HepG2 (cell line): ENCODE data around the gene CARS2. TPM values are rescaled to one million over a fixed set of nuclear protein-coding genes. Genes with fewer than 3 reads are reported as not detected.

Source experiments
- ATAC-seq: fragments of 200-7000 bp; cut with Tn5 transposase; 3 replicates; pipeline ENCODE4 v1.9.1; 2020; ENCODE audit warnings: mild to moderate bottlenecking, moderate library complexity
- BruUV-seq: library from RNA; stranded (reverse); fragments of 400-500 nt; replicated peaks from 2 replicates; lab custom pipeline; 2021; lab: Mats Ljungman, UMichigan
- CTCF ChIA-PET: fragments of 300-600 bp; formaldehyde crosslinking; extraction: SDS; loops from one replicate; lab custom pipeline; 2021; ENCODE audit warnings: low total read pairs, inconsistent platforms, low intra/inter-chr PET ratio; lab: Yijun Ruan, JAX
- POLR2A ChIA-PET: fragments of 350-600 bp; sonication (Branson Sonifier 250); formaldehyde crosslinking; loops from one replicate; lab custom pipeline; 2020; ENCODE audit warnings: antibody characterized with exemption, inconsistent platforms; lab: Yijun Ruan, JAX
- DNase-seq: peaks from one replicate; pipeline ENCODE4 v3.0.0-alpha.2; 2015; ENCODE audit warnings: low spot score
- FAIRE-seq: peaks from 3 replicates; lab custom pipeline; 2011; peaks lifted over from hg19 to GRCh38; lab: Jason Lieb, UNC
- H2AFZ ChIP-seq: one replicate; pipeline ENCODE4 v1.6.1; 2011; ENCODE audit warnings: low read length, inconsistent platforms
- H3K27ac ChIP-seq: fragments of 300-600 bp; 3 replicates; pipeline ENCODE4 v1.8.0; 2011; ENCODE audit warnings: mixed run types, mild to moderate bottlenecking, mixed read lengths, low read length, inconsistent platforms; ENCODE audit not compliant: insufficient read depth; ENCODE audit errors: extremely low read length
- H3K27me3 ChIP-seq, 2 experiments: fragments of 200-600 bp in 1 of 2; 2 replicates in 1 of 2; 3 replicates in 1 of 2; pipeline versions ENCODE4 v1.6.0 to v1.8.0; 2011; ENCODE audit warnings: low read length in 2 of 2, mild to moderate bottlenecking in 2 of 2, moderate library complexity in 2 of 2, inconsistent platforms in 1 of 2; ENCODE audit not compliant: insufficient read depth in 2 of 2, control insufficient read depth in 1 of 2
- H3K36me3 ChIP-seq, 2 experiments: fragments of 200-600 bp in 1 of 2; replicated peaks in 1 of 2; 2 replicates in 1 of 2; 3 replicates in 1 of 2; pipeline versions ENCODE4 v1.5.1 to v1.8.0; 2011; ENCODE audit warnings: low read length in 2 of 2, inconsistent platforms in 1 of 2; ENCODE audit not compliant: insufficient read depth in 2 of 2, control insufficient read depth in 1 of 2
- H3K4me1 ChIP-seq: 2 replicates; pipeline ENCODE4 v1.5.1; 2012; ENCODE audit warnings: low read length, inconsistent platforms; ENCODE audit not compliant: insufficient read depth
- H3K4me2 ChIP-seq: 2 replicates; pipeline ENCODE4 v1.6.0; 2011; ENCODE audit warnings: low read depth, low read length, inconsistent platforms
- H3K4me3 ChIP-seq, 3 experiments: fragments of 200-600 bp in 1 of 3; sonication (generic), shearing (Covaris generic) in 1 of 3; replicated peaks in 1 of 3; 2 replicates each; pipeline ENCODE4 v1.5.1; 2011 to 2016; ENCODE audit warnings: low read length in 3 of 3, inconsistent platforms in 2 of 3, low read depth in 2 of 3, mild to moderate bottlenecking in 2 of 3, control low read depth in 1 of 3, mixed read lengths in 1 of 3; ENCODE audit not compliant: insufficient read depth in 1 of 3
- H3K79me2 ChIP-seq: one replicate; pipeline ENCODE4 v1.6.1; 2011; ENCODE audit warnings: low read length, inconsistent platforms; ENCODE audit not compliant: insufficient read depth
- H3K9ac ChIP-seq: 2 replicates; pipeline ENCODE4 v1.6.0; 2011; ENCODE audit warnings: mild to moderate bottlenecking, low read depth, low read length, inconsistent platforms; ENCODE audit not compliant: insufficient read depth
- H3K9me3 ChIP-seq: 2 replicates; pipeline ENCODE4 v1.5.1; 2012; ENCODE audit warnings: mild to moderate bottlenecking, low read length
- H4K20me1 ChIP-seq: 2 replicates; pipeline ENCODE4 v1.6.0; 2011; ENCODE audit warnings: inconsistent platforms, mild to moderate bottlenecking, low read length, moderate library complexity; ENCODE audit not compliant: insufficient read depth
- ARNT ChIP-seq: fragments of 450-650 bp; IDR thresholded peaks from 2 replicates; pipeline ENCODE4 v1.6.1; 2017
- DNMT1 ChIP-seq: sonication (generic); formaldehyde crosslinking; IDR thresholded peaks from 2 replicates; pipeline ENCODE4 v1.5.1; 2020; ENCODE audit warnings: mild to moderate bottlenecking, missing genetic modification reagents
- HIVEP1 ChIP-seq: sonication (generic); formaldehyde crosslinking; IDR thresholded peaks from 2 replicates; pipeline ENCODE4 v1.4.0; 2020; ENCODE audit warnings: mild to moderate bottlenecking, missing genetic modification reagents
- HMG20A ChIP-seq: IDR thresholded peaks from 2 replicates; pipeline ENCODE4 v1.6.1; 2016; ENCODE audit warnings: borderline replicate concordance
- MAZ ChIP-seq, 2 experiments: sonication (generic) in 1 of 2; formaldehyde crosslinking in 1 of 2; IDR thresholded peaks; 2 replicates each; pipeline versions ENCODE4 v1.5.0 to v1.6.1; 2012 to 2020; ENCODE audit warnings: low read depth in 2 of 2, mild to moderate bottlenecking in 2 of 2, borderline replicate concordance in 1 of 2, improper control_type of control experiment in 1 of 2, low read length in 1 of 2, missing genetic modification reagents in 1 of 2, moderate library complexity in 1 of 2
- MXI1 ChIP-seq: IDR thresholded peaks from 3 replicates; pipeline ENCODE4 v1.6.1; 2012; ENCODE audit warnings: low read depth, low read length, inconsistent platforms, borderline replicate concordance
- RBAK ChIP-seq: sonication (generic); formaldehyde crosslinking; IDR thresholded peaks from 2 replicates; pipeline ENCODE4 v1.5.1; 2020; ENCODE audit warnings: mild to moderate bottlenecking, missing genetic modification reagents
- RFXAP ChIP-seq: sonication (generic); formaldehyde crosslinking; IDR thresholded peaks from 2 replicates; pipeline ENCODE4 v1.4.0; 2020; ENCODE audit warnings: missing genetic modification reagents, borderline replicate concordance
- WIZ ChIP-seq: sonication (generic); formaldehyde crosslinking; IDR thresholded peaks from 2 replicates; pipeline ENCODE4 v1.5.1; 2020; ENCODE audit warnings: mild to moderate bottlenecking, missing genetic modification reagents
- ZFY ChIP-seq: sonication (generic); formaldehyde crosslinking; IDR thresholded peaks from 2 replicates; pipeline ENCODE4 v1.4.0; 2020; ENCODE audit warnings: missing genetic modification reagents
- ZMYM2 ChIP-seq: sonication (generic); formaldehyde crosslinking; IDR thresholded peaks from 2 replicates; pipeline ENCODE4 v1.8.0; 2022; ENCODE audit warnings: mild to moderate bottlenecking, missing genetic modification reagents
- ZNF639 ChIP-seq: conservative IDR thresholded peaks from 2 replicates; pipeline ENCODE4 v1.6.1; 2018; ENCODE audit warnings: missing genetic modification reagents
- ZNF878 ChIP-seq: sonication (generic); formaldehyde crosslinking; IDR thresholded peaks from 2 replicates; pipeline ENCODE4 v1.8.1; 2023; ENCODE audit warnings: mild to moderate bottlenecking, missing genetic modification reagents, moderate library complexity
- WGBS: methylation state at CpG from one replicate; pipeline ENCODE4 v1.1.6; 2017; ENCODE audit warnings: low lambda C conversion rate; 5-methylcytosine and 5-hydroxymethylcytosine counted together
- in situ Hi-C: cut with HindIII; loops from 2 replicates; pipeline ENCODE4 v1.10.0; 2017; ENCODE audit warnings: low pct_unique_long_range_greater_than_20kb; ENCODE audit not compliant: extremely low pct_ligation_motif_present
- intact Hi-C: fragments of 100-400 bp; cut with micrococcal nuclease; formaldehyde crosslinking; loops from one replicate; pipeline ENCODE4 v1.10.0; 2022; ENCODE audit not compliant: unreplicated experiment
- polyA plus RNA-seq, 8 experiments: library from polyadenylated mRNA; depleted of rRNA in 3 of 8; stranded (reverse) in 7 of 8; unstranded in 1 of 8; fragments of >200 nt; fragmentation: Illumina TruSeq in 4 of 8; extraction: Trizol in 4 of 8; gene quantifications; 2 replicates each; pipeline versions ENCODE4 v1.2.1 to v1.2.3, GENCODE V29; 2011 to 2016; ENCODE audit warnings: low read depth in 4 of 8, missing spikeins in 1 of 8, mixed read lengths in 1 of 8; ENCODE audit not compliant: insufficient read depth in 1 of 8
- total RNA-seq, 5 experiments: library from RNA; depleted of rRNA; stranded (reverse); fragments of >200 nt; fragmentation: Illumina TruSeq; extraction: Trizol; gene quantifications; 2 replicates each; pipeline ENCODE4 v1.2.3, GENCODE V29; 2016; ENCODE audit warnings: low read depth in 1 of 5
- TF ChIP-seq, protein P1 (sequence below): sonication (generic); formaldehyde crosslinking; IDR thresholded peaks from 2 replicates; pipeline ENCODE4 v1.5.0; 2020; ENCODE audit warnings: missing genetic modification reagents
- TF ChIP-seq, protein P2 (sequence below): sonication (generic); formaldehyde crosslinking; conservative IDR thresholded peaks from 2 replicates; pipeline ENCODE4 v1.4.0; 2020; ENCODE audit warnings: missing genetic modification reagents
- TF ChIP-seq, protein P3 (sequence below): IDR thresholded peaks from 2 replicates; pipeline ENCODE4 v1.6.1; 2016

Gene CARS2
- total and polyA plus RNA-seq, 2 of the 13 experiments (the other 11 are each of a cell fraction or from before 2014, with no cell fraction given): 41.1 to 59.3 TPM

- no peaks in the 10 kb centered on the region for H3K27me3 ChIP-seq
- no peak overlapping the region for H3K4me2 ChIP-seq
- no peak for TF ChIP-seq RBAK (CRISPR knock-in tag)
- no peak for TF ChIP-seq MAZ (IDR thresholded peaks at IDR 0.05; ENCODE audit: borderline replicate concordance, low read depth, low read length)
- TF ChIP-seq MAZ (CRISPR knock-in tag; IDR thresholded peaks at IDR 0.05; ENCODE audit: low read depth): no peak
- TF ChIP-seq, protein P1, sequence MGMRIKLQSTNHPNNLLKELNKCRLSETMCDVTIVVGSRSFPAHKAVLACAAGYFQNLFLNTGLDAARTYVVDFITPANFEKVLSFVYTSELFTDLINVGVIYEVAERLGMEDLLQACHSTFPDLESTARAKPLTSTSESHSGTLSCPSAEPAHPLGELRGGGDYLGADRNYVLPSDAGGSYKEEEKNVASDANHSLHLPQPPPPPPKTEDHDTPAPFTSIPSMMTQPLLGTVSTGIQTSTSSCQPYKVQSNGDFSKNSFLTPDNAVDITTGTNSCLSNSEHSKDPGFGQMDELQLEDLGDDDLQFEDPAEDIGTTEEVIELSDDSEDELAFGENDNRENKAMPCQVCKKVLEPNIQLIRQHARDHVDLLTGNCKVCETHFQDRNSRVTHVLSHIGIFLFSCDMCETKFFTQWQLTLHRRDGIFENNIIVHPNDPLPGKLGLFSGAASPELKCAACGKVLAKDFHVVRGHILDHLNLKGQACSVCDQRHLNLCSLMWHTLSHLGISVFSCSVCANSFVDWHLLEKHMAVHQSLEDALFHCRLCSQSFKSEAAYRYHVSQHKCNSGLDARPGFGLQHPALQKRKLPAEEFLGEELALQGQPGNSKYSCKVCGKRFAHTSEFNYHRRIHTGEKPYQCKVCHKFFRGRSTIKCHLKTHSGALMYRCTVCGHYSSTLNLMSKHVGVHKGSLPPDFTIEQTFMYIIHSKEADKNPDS: no peak
- TF ChIP-seq HMG20A: no peak
- TF ChIP-seq RFXAP (CRISPR knock-in tag): no peak
- no peak for TF ChIP-seq ARNT
- TF ChIP-seq, protein P2, sequence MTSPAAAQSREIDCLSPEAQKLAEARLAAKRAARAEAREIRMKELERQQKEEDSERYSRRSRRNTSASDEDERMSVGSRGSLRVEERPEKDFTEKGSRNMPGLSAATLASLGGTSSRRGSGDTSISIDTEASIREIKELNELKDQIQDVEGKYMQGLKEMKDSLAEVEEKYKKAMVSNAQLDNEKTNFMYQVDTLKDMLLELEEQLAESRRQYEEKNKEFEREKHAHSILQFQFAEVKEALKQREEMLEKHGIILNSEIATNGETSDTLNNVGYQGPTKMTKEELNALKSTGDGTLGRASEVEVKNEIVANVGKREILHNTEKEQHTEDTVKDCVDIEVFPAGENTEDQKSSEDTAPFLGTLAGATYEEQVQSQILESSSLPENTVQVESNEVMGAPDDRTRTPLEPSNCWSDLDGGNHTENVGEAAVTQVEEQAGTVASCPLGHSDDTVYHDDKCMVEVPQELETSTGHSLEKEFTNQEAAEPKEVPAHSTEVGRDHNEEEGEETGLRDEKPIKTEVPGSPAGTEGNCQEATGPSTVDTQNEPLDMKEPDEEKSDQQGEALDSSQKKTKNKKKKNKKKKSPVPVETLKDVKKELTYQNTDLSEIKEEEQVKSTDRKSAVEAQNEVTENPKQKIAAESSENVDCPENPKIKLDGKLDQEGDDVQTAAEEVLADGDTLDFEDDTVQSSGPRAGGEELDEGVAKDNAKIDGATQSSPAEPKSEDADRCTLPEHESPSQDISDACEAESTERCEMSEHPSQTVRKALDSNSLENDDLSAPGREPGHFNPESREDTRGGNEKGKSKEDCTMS: no peak
- no peak for TF ChIP-seq ZFY (CRISPR knock-in tag)
- TF ChIP-seq DNMT1 (CRISPR knock-in tag): no peak
- no peak for TF ChIP-seq ZMYM2 (CRISPR knock-in tag)
- TF ChIP-seq WIZ: no peak
- TF ChIP-seq ZNF878: no peak
- TF ChIP-seq HIVEP1 (CRISPR knock-in tag): no peak
- TF ChIP-seq ZNF639: no peak
- TF ChIP-seq MXI1: no peak
- TF ChIP-seq, protein P3, sequence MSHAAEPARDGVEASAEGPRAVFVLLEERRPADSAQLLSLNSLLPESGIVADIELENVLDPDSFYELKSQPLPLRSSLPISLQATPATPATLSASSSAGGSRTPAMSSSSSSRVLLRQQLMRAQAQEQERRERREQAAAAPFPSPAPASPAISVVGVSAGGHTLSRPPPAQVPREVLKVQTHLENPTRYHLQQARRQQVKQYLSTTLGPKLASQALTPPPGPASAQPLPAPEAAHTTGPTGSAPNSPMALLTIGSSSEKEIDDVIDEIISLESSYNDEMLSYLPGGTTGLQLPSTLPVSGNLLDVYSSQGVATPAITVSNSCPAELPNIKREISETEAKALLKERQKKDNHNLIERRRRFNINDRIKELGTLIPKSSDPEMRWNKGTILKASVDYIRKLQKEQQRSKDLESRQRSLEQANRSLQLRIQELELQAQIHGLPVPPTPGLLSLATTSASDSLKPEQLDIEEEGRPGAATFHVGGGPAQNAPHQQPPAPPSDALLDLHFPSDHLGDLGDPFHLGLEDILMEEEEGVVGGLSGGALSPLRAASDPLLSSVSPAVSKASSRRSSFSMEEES (CRISPR knock-in tag): no peak
- H3K4me3 ChIP-seq: no peak overlapping the region
- H4K20me1 ChIP-seq: no peaks in the 10 kb centered on the region
- WGBS: 99% methylated on average over 13 of the region's 28 CpGs
- peaks cover 5 to 30% of the 10 kb centered on the region in 2 experiments for H3K36me3 ChIP-seq
- no peak for DNase-seq
- intact Hi-C loops: no loop called here
- no peaks in the 10 kb centered on the region for H3K4me1 ChIP-seq
- POLR2A ChIA-PET: no interaction called here
- ATAC-seq: no peak; the same call in 2 of the 3 replicates
- peaks cover 2% of the 10 kb centered on the region for H3K79me2 ChIP-seq
- H3K27ac ChIP-seq: no peak overlapping the region
- in situ Hi-C loops: no loop called here
- no peak overlapping the region for H3K9ac ChIP-seq
- CTCF ChIA-PET: no interaction called here
- no peak for FAIRE-seq
- no peak overlapping the region for H2AFZ ChIP-seq
- no TSS peak for BruUV-seq
- no peaks in the 10 kb centered on the region for H3K9me3 ChIP-seq
These were observed 29.0 kb downstream of the CARS2 start for GRCh38 chr13:110676595-110677587.
